GM21390 (cell line): Measurements from ENCODE around the gene TRMT112.
"Not testable (repeated sequence)": the region's sequence is repeated elsewhere in the genome, so short reads cannot be mapped to it uniquely, and the experiment has no call there.

ENCODE experiments used
- ATAC-seq: cut with Tn5 transposase; IDR thresholded peaks from one replicate; pipeline ENCODE4 v1.9.1; 2021; ENCODE audit not compliant: unreplicated experiment

TRMT112 gene

GRCh38 chr11:64331569-64332371 is 14.4 kb upstream of the TRMT112 start:
- peak; percentile 48 for ATAC-seq

DNA sequence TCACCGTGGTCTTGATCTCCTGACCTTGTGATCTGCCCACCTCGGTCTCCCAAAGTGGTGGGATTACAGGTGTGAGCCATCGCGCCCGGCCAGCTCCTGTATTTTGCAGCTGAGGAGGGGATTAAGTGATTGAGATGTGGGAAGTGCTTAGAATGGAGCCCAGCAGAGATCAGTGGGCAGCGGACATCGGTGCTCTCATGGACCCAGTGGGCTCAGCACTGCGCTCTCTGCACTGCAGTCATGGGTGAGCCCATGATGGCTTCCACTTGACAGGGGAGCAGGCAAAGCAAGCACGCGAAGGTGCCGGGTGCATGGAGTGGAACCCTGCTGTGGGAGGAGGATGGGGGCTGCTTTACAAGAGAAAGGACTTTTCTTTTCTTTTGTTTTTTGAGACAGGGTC is 13.5 kb upstream of the TRMT112 start:
- ATAC-seq, result no peak

DNA sequence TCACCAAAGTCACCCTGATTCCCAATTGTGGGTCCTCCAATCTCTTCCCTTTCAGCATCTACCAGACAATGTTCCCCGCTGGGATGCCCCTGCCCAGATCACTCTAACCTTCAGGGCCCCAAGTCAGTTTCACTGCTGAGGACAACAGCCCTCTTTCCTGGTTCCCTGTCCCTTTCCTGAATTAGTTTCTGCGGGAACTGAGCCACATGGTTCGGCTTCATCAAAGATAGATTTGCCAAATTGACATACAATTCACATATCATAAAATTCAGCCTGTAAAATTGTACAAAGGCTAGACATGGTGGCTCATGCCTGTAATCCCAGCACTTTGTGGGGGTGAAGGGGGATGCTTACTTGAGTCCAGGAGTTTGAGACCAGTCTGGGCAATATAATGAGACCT is 10.6 kb upstream of the TRMT112 start:
- no peak for ATAC-seq

GRCh38 chr11:64327375-64327774 is 10.0 kb upstream of the TRMT112 start:
- no peak for ATAC-seq

DNA sequence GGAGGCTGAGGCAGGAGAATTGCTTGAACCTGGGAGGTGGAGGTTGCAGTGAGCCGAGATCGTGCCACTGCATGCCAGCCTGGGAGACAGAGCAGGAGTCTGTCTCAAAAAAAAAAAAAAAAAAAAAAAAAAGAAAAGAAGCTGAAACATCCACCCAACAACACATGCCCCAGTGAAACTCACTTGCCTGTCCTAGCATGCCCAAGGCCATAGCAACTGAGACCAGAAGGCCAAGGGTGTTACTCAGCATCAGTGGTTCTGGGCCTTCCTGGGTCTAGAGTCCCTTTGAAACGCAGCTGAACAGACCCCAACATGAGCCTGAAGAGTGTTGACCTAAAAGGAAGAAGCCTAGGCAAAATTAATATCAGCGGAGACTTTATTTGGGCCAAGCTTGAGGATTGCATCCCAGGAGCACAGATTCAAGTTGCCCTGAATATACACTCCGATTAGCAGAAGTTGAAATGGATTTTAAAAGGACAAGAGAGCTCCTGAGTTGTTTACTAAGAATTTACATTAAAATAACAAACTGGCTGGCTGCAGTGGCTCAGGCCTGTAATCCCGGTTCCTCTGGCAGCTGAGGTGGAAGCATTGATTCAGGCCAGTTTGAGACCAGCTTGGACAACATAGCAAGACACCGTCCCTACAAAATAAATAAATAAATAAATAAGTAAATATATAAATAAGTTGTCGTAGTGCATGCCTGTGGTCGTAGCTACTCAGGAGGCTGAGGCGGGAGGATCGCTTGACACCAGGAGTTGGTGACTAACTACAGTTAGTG is 7.5 kb upstream of the TRMT112 start:
- no peak for ATAC-seq

DNA sequence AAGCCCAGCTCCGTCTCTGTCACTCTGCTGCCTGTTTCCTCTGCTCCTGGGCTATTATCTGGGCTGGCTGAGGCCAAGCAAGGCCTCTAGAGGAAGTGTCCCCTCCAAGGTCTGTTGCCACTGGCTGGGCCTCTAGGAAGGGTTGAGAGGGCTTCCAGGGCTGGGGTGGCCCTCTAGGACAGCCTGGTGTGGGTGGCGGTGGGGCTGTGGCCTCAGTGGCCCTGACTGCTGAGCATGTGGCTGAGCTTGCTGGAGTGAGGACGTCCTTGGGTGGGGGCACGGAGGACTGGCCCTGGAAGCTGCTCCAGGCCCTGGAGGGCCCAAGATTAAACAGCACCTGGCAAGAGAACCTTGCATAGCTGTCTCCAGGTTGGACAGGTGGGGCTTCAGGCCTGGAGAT is 6.6 kb upstream of the TRMT112 start:
- ATAC-seq, result not testable (repeated sequence)

- no peak for ATAC-seq
Observed at GRCh38 chr11:64323373-64323772, 6.0 kb upstream of the TRMT112 start.

DNA sequence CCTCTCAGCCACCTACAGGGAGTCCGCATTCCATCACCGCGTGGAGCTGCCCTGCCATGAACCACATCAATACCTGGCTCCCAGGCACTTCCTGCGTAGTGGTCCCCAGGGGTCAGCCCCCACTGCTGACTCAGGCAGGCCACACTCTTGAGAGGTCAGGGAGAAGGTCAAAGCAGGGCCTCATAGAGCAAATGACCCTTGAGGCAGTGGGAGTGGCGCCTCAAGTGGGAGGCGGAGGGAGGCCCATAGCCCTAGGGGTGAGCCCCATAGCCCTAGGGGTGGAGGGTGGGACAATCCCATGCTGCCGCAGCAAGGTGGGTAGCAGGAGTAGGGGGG is 5.5 kb upstream of the TRMT112 start:
- no peak for ATAC-seq

- ATAC-seq, result no peak
Observed at GRCh38 chr11:64321533-64321932, 4.2 kb upstream of the TRMT112 start.

GRCh38 chr11:64321026-64321425 is 3.7 kb upstream of the TRMT112 start:
- ATAC-seq, result no peak

GRCh38 chr11:64320556-64320955 is 3.2 kb upstream of the TRMT112 start:
- ATAC-seq, result no peak

GRCh38 chr11:64318766-64319761 is 1.7 kb upstream of the TRMT112 start:
- ATAC-seq, result no peak

DNA sequence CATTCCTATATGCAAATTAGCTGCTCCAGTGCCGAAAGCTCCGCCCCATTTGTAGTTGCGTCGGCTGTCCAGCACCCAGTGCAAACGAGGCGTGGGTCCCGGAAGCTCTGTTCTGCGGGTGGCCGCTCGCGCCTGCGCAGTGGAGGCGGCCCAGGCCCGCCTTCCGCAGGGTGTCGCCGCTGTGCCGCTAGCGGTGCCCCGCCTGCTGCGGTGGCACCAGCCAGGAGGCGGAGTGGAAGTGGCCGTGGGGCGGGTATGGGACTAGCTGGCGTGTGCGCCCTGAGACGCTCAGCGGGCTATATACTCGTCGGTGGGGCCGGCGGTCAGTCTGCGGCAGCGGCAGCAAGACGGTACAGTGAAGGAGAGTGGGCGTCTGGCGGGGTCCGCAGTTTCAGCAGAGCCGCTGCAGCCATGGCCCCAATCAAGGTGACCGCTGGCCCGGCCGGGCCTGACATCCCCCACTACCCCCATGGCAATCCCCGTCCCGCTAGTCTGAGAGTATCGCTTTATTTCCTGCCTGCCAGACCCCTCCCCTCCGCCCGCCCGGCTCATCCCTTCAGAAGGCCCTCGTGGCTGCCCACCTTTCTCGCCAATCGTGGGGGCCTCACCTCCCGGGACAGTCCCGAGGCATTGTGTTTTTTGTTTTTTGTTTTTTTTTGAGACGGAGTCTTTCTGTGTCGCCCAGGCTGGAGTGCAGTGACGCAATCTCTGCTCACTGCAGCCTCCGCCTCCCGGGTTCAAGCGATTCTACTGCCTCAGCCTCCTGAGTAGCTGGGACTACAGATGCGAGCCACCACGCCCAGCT is 804 bp upstream of the TRMT112 start, which contains the start of gene PRDX5:
Gene PRDX5, plus strand, starts transcription at position 161 of the 805 bp plus-strand sequence. Its CDS starts 95 bp downstream, at position 256.
- ATAC-seq, result peak; percentile 65

GRCh38 chr11:64316672-64317324 is 561 bp downstream of the TRMT112 start:
- ATAC-seq, result peak; percentile 6

GRCh38 chr11:64315667-64316526 is 1.5 kb downstream of the TRMT112 start:
- not testable (repeated sequence) for ATAC-seq

DNA sequence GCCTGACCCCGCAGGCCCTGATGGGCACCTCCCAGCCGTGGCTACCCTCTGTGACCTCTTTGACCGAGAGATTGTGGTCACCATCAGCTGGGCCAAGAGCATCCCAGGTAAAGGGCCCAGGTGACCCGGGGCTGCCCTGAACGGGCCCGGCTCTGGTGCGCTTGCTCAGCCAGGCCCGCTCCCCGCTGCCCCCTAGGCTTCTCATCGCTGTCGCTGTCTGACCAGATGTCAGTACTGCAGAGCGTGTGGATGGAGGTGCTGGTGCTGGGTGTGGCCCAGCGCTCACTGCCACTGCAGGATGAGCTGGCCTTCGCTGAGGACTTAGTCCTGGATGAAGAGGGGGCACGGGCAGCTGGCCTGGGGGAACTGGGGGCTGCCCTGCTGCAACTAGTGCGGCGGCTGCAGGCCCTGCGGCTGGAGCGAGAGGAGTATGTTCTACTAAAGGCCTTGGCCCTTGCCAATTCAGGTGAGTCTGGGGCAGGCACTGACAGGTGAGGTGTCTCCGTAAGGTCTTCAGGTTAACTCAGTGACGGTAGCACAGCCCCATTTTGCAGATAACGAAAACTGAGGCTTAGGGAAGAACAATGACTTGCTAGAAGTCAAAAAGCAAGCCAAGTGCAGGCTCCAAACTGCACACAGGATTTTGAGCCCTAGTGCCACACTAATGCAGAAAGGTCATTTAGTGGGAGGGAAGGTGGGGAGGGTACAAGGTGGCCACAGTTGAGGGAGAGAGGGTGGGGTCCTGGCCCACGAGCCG is 2.4 kb downstream of the TRMT112 start:
- ATAC-seq, result no peak

- no peak for ATAC-seq
Observed at GRCh38 chr11:64314146-64314804, 3.1 kb downstream of the TRMT112 start.
